Thoracic aorta (tissue), 2 donors: ENCODE measurements around the gene FAM78B. TPM values are rescaled to one million over a fixed set of nuclear protein-coding genes. Genes with fewer than 3 reads are reported as not detected.

Source experiments
- ATAC-seq: fragments of 150-250 bp; one replicate; pipeline ENCODE4 v1.8.0; 2017; ENCODE audit warnings: low read depth; ENCODE audit not compliant: insufficient number of reproducible peaks, low FRiP score
- DNase-seq: peaks from one replicate; pipeline ENCODE4 v3.0.0-alpha.2; 2020; ENCODE audit warnings: low spot score
- H3K27ac ChIP-seq, 2 donors: fragments of 200-600 bp; sonication (generic); 1 replicate in 1 of 2; 2 replicates in 1 of 2; pipeline ENCODE4 v1.5.1; 2016; ENCODE audit warnings: mild to moderate bottlenecking in 2 of 2, moderate library complexity in 2 of 2
- H3K27me3 ChIP-seq: fragments of 200-600 bp; sonication (generic); replicated peaks from 2 replicates; pipeline ENCODE4 v1.6.0; 2016; ENCODE audit warnings: mild to moderate bottlenecking; ENCODE audit not compliant: insufficient read depth
- H3K36me3 ChIP-seq: fragments of 200-600 bp; sonication (generic); one replicate; pipeline ENCODE4 v1.5.1; 2016
- H3K4me1 ChIP-seq, 2 donors: fragments of 200-600 bp; sonication (generic); 1 replicate in 1 of 2; 2 replicates in 1 of 2; pipeline versions ENCODE4 v1.5.1 to v1.6.0; 2016; ENCODE audit warnings: low read depth in 2 of 2, mild to moderate bottlenecking in 1 of 2; ENCODE audit not compliant: control insufficient read depth in 1 of 2
- H3K4me3 ChIP-seq: fragments of 200-600 bp; sonication (generic); 2 replicates; pipeline ENCODE4 v1.5.1; 2016; ENCODE audit warnings: mild to moderate bottlenecking
- H3K9me3 ChIP-seq: fragments of 200-600 bp; sonication (generic); 2 replicates; pipeline ENCODE4 v1.5.1; 2016
- total RNA-seq, 2 donors: library from RNA; depleted of rRNA; stranded (reverse); fragments of >200 nt; gene quantifications; one replicate each; pipeline versions ENCODE4 v1.1.0 to v1.2.3, GENCODE V29; 2016
- TF ChIP-seq, protein P1 (sequence below): fragments of 200-600 bp; sonication (generic); IDR thresholded peaks from one replicate; pipeline ENCODE4 v1.5.1; 2019; ENCODE audit warnings: antibody characterized with exemption

FAM78B gene
- total RNA-seq, 2 donors from 2014 or later = 0.56 to 0.81 TPM

DNA sequence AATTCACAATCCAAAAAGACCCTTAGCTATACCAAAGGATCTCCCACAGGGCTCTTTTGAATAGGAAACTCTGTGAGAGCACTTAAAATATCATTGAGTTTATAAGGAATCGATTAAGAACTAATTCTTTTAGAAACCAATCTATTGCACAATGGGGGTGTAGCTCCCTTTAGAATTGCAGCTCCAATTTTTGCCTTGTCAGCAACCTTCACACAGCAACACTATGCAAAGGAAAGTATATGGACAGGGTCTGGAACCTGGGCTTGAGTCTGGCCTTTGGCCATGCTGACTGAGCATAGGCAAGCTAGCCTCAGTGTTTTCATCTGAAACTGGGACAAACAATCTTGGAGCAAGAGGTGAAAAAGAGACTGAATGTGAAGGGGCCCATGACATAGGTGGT is 17.2 kb upstream of the FAM78B start:
- H3K36me3 ChIP-seq = no peaks in the 10 kb centered on the region
- H3K4me1 ChIP-seq = no peaks in the 10 kb centered on the region
- no peaks in the 10 kb centered on the region for H3K27me3 ChIP-seq
- H3K9me3 ChIP-seq = no peaks in the 10 kb centered on the region
- no peak overlapping the region for H3K27ac ChIP-seq
- TF ChIP-seq, protein P1, sequence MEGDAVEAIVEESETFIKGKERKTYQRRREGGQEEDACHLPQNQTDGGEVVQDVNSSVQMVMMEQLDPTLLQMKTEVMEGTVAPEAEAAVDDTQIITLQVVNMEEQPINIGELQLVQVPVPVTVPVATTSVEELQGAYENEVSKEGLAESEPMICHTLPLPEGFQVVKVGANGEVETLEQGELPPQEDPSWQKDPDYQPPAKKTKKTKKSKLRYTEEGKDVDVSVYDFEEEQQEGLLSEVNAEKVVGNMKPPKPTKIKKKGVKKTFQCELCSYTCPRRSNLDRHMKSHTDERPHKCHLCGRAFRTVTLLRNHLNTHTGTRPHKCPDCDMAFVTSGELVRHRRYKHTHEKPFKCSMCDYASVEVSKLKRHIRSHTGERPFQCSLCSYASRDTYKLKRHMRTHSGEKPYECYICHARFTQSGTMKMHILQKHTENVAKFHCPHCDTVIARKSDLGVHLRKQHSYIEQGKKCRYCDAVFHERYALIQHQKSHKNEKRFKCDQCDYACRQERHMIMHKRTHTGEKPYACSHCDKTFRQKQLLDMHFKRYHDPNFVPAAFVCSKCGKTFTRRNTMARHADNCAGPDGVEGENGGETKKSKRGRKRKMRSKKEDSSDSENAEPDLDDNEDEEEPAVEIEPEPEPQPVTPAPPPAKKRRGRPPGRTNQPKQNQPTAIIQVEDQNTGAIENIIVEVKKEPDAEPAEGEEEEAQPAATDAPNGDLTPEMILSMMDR = no peak
- no peak for ATAC-seq
- no peak overlapping the region for H3K4me3 ChIP-seq
- no peak for DNase-seq

DNA sequence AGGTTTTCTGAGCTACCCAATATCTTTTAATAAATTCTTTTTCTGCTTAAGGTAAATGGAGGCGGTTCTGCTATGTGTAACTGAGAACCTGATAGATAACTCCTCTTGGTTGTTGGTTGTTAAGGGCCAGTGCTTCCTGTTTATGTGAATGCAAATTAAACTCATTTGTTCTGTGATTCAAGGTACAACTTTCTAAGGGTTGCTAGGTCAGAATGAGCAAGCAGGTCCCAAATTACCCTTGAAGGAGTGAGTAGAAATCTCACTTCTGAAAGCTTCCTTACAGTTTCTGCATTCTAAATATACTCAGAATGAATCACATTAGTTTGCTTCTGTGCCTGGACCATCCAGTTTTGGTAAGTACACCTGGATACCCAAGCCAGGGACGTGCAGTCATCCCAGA is 15.5 kb upstream of the FAM78B start:
- TF ChIP-seq, protein P1 = no peak
- no peak overlapping the region for H3K27ac ChIP-seq
- no peaks in the 10 kb centered on the region for H3K36me3 ChIP-seq
- H3K4me1 ChIP-seq = no peaks in the 10 kb centered on the region
- no peaks in the 10 kb centered on the region for H3K27me3 ChIP-seq
- DNase-seq (no peak), ATAC-seq (no peak)
- no peak overlapping the region for H3K4me3 ChIP-seq
- H3K9me3 ChIP-seq = no peaks in the 10 kb centered on the region

DNA sequence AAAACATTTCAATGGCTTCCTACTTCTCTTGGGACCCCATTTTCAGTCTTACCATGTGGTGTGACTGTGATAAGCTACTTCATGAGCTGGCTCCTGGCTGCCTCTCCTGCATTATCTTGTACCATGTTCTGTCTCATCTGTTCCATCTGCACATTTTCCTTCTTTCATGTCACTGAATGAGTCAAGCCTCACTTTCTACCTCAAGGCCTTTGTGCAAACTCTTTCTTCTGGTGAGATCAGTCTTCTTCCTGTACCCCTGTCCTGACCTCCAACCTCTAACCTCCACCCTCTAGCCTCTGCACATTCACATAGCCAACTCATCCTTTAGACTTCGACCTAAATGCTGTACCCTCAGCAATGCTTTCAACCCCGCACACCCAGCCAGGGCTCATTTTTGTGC is 9.6 kb upstream of the FAM78B start:
- Histone ChIP-seq H3K27me3 (no peaks in the 10 kb centered on the region), H3K27ac (no peak overlapping the region), H3K36me3 (no peaks in the 10 kb centered on the region), H3K9me3 (no peaks in the 10 kb centered on the region), H3K4me1 (no peaks in the 10 kb centered on the region), H3K4me3 (no peak overlapping the region)
- TF ChIP-seq, protein P1 = no peak
- DNase-seq = no peak
- ATAC-seq = no peak

DNA sequence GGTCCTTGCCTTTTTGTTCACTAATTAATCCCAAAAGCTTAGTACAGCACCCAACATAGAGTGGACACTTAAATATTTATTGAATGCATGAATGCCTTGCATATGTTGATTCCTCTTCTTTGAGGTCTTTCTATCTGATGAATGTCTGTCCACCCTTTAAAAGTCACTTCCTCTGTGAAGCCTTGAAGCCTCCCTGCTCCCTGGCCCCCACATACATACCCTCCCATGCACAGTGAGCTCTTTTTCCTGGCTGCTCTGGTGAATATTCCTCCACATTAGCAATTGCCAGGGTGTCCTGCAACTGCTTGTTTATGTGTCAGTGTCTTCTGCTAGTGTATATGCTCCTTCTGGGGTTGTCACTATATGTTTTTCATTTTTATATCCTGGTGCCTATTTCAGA is 8.2 kb upstream of the FAM78B start:
- ATAC-seq = no peak

DNA sequence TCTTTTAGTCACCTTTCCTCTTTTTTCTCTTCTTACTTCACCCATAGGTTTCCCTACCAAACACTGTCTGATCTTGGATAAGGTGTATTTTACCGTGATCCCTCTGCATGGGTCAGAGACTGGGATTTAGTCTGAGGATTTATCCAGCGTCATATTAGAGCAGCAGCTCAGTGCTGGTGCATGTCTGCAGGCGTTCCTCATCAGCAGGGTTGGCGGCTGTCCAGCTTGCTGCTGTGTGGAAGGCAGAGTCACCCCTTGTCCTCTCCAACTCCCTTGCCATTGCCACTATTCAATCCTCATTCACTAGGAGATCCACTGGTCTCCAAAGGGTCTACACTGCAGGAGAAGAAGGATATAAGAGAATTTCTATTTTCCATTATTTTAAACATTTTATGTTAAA is 7.3 kb upstream of the FAM78B start:
- ATAC-seq = no peak
- H3K36me3 ChIP-seq = no peaks in the 10 kb centered on the region
- no peak for DNase-seq

More for the DNA sequence above, 8.2 kb upstream of the FAM78B start:
- Histone ChIP-seq H3K4me3 (no peak overlapping the region), H3K27me3 (no peaks in the 10 kb centered on the region), H3K27ac (no peak overlapping the region), H3K9me3 (no peaks in the 10 kb centered on the region), H3K36me3 (no peaks in the 10 kb centered on the region), H3K4me1 (no peaks in the 10 kb centered on the region)
- TF ChIP-seq, protein P1 = no peak
- no peak for DNase-seq

More for the DNA sequence above, 7.3 kb upstream of the FAM78B start:
- Histone ChIP-seq H3K4me3 (no peak overlapping the region), H3K27ac (no peak overlapping the region), H3K9me3 (no peaks in the 10 kb centered on the region), H3K27me3 (no peaks in the 10 kb centered on the region), H3K4me1 (no peaks in the 10 kb centered on the region)
- TF ChIP-seq, protein P1 = no peak
